ENCODE results near the gene DNAJC16. TPM values are rescaled to one million over a fixed set of nuclear protein-coding genes. Genes with fewer than 3 reads are reported as not detected.
A peak's percentile ranks its signal among the peaks of the same experiment; 100 is the strongest.

Gene DNAJC16
- total and polyA plus RNA-seq, 2 of the 4 experiments (the other 2 are of a cell fraction), result 8.0 to 13.1 TPM

- Histone ChIP-seq H3K27me3 (ENCODE audit: control insufficient read depth, insufficient read depth, low read length) (no peaks in the 10 kb centered on the region), H4K91ac (ENCODE audit: insufficient read depth, low read depth, low read length) (no peak overlapping the region), H3K9me1 (ENCODE audit: insufficient read depth, low read length) (no peaks in the 10 kb centered on the region), H3K4me2 (ENCODE audit: low read depth, low read length) (no peak overlapping the region), H4K20me1 (ENCODE audit: insufficient read depth, low read length) (no peaks in the 10 kb centered on the region), H3K18ac (ENCODE audit: low read depth, low read length) (no peak overlapping the region), H3K9ac (ENCODE audit: low read depth, low read length) (no peak overlapping the region), H2AK9ac (replicated peaks; ENCODE audit: low read depth, low read length, poor library complexity) (peak overlapping the region; percentile 37), H2BK120ac (ENCODE audit: low read depth, low read length) (no peak overlapping the region), H4K5ac (ENCODE audit: low read depth, low read length) (no peak overlapping the region), H3K4ac (ENCODE audit: low read depth, low read length) (no peak overlapping the region), H2BK20ac (ENCODE audit: low read depth, low read length) (no peak overlapping the region), H3K56ac (ENCODE audit: extremely low read depth, insufficient read depth, low read length) (no peak overlapping the region), H3K4me3 (ENCODE audit: insufficient read depth, low read depth, low read length) (no peak overlapping the region), H3K14ac (replicated peaks; ENCODE audit: low read depth, low read length) (no peak overlapping the region), H3K9me3 (ENCODE audit: control insufficient read depth, insufficient read depth, low read length) (no peaks in the 10 kb centered on the region), H3K79me1 (ENCODE audit: low read depth in 1 of 2, low read length in 2 of 2) (no peaks in the 10 kb centered on the region), H3K27ac (ENCODE audit: insufficient read depth, low read length) (no peak overlapping the region), H2AK5ac (ENCODE audit: low read depth, low read length) (no peak overlapping the region), H4K8ac (ENCODE audit: low read depth in 2 of 2, low read length in 2 of 2) (no peak overlapping the region), H2BK5ac (ENCODE audit: low read depth, low read length, poor library complexity, severe bottlenecking) (no peak overlapping the region), H2AFZ (replicated peaks; ENCODE audit: low read length, poor library complexity) (no peak overlapping the region), H3K36me3 (ENCODE audit: control insufficient read depth, insufficient read depth, low read length) (peaks cover 8% of the 10 kb centered on the region; the same call in 1 of the 2 replicates), H2BK15ac (ENCODE audit: low read depth, low read length) (no peak overlapping the region), H3K4me1 (ENCODE audit: control insufficient read depth, insufficient read depth, low read length) (no peaks in the 10 kb centered on the region; the same call in 1 of the 2 replicates), H3K23ac (ENCODE audit: low read depth, low read length) (no peak overlapping the region)
- in situ Hi-C loops (cut with MboI; ENCODE audit: low sequenced_read_pairs) (loop anchor here (10.0 kb wide), 1 partner anchor 192 kb away; no protein-coding TSS in a partner anchor), intact Hi-C loops (cut with micrococcal nuclease) (no loop called here), dilution Hi-C loops (cut with HindIII; ENCODE audit: low sequenced_read_pairs, unreplicated experiment) (no loop called here)
- POLR2A ChIA-PET (ENCODE audit: unreplicated experiment), result no interaction called here
- DNase-seq (no peak), ATAC-seq (ENCODE audit: low read depth) (no peak)
- no peak for TF ChIP-seq ELK1 (IDR thresholded peaks at IDR 0.05; ENCODE audit: borderline replicate concordance, low read depth, low read length)
- TF ChIP-seq NFE2L2 (IDR thresholded peaks at IDR 0.05; ENCODE audit: low read depth, low read length), result no peak
- no peak for TF ChIP-seq FOS (IDR thresholded peaks at IDR 0.05; ENCODE audit: low read depth, low read length)
- no peak for TF ChIP-seq RFX5 (IDR thresholded peaks at IDR 0.05; ENCODE audit: low read depth, low read length)
- no peak for TF ChIP-seq CHD1 (IDR thresholded peaks at IDR 0.05; ENCODE audit: low read depth, low read length)
- TF ChIP-seq MAFK (IDR thresholded peaks at IDR 0.05; ENCODE audit: low read depth, low read length), result no peak
- no peak for TF ChIP-seq CTCF (conservative IDR thresholded peaks at IDR 0.05; ENCODE audit: low read depth, low read length)
- TF ChIP-seq USF2 (IDR thresholded peaks at IDR 0.05; ENCODE audit: low read depth, low read length), result no peak
- no peak for TF ChIP-seq POLR2A (IDR thresholded peaks at IDR 0.05; ENCODE audit: low read depth, low read length)
- CTCF ChIA-PET, result no interaction called here
- 94% methylated on average over 11 of the region's 17 CpGs; no CpG with 5 or more reads in 1 of the 2 experiments for WGBS, 2 experiments (ENCODE audit: extremely low coverage in 2 of 2, insufficient read length in 1 of 2)
- BruUV-seq (replicated peaks), result no TSS peak
Observed at GRCh38 chr1:15506831-15507230, 19.8 kb upstream of the DNAJC16 start.

All from IMR-90 (cell line).